CD4-positive, alpha-beta T cell treated with Interleukin-21 for 1 hour (primary cell): Measurements from ENCODE around the gene DUSP5.
"Not testable (repeated sequence)": the region's sequence is repeated elsewhere in the genome, so short reads cannot be mapped to it uniquely, and the experiment has no call there.

Experiments used
- DNase-seq: peaks from one replicate; pipeline ENCODE4 v3.0.0-alpha.2; 2020

DUSP5 gene

DNA sequence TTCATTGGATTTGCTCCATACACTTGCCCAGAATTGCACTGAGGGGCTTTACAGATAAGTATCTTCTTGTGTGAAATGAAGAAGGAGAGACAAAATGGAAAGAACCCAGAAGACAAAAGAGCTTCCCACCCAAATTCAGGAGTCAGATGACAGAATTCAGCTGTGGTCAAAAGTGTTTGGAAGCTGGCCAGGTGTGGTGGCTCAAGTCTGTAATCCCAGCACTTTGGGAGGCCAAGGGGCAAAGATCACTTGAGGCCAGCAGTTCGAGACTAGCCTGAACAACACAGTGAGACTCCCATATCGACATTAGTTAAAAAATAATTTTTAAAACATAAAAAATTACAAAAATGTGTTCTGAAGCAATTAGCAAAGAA is 27.1 kb downstream of the DUSP5 start:
- DNase-seq, result no peak

DNA sequence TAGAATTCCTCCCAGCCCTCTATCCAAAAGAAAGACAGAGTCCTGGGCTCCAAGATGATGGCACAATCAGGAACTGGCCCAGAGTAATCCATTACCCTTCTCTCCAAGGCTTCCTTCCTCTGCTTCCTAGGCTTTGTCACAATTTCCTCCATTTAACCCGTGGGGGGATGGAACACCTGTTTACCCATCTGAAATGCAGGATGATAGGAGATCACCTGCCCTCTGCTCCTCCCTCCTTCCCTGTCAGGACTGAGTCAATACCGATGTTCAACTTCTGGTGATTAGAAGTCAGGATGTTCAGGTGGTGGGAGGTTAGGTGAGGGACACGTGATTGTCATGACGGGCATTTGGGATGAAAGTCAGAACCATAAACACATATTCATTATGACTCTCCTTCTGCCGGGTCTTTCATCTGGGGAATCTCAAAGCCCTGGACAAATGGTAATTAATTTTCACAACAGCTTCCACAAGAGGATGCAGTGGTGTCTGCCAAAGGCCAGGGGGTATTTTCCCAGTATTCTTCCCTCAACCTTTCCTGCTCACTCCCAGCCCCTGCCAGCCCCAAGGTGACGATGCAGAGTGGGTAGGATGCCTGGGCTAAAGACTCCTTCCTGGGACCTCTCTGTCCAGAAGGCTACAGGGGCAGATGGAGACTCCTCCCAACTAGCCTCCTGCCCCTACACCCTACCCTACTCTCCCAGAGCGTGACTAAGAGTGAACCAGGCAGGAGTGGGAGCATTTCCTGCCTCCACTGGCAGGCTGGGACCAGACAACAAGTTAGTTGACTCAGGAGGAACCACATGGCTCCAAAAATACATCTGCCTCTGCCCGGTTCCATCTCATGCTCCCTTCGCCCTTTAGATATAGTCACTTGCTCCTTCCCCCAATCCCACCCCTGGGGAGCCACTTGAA is 27.9 kb downstream of the DUSP5 start:
- no peak for DNase-seq

DNA sequence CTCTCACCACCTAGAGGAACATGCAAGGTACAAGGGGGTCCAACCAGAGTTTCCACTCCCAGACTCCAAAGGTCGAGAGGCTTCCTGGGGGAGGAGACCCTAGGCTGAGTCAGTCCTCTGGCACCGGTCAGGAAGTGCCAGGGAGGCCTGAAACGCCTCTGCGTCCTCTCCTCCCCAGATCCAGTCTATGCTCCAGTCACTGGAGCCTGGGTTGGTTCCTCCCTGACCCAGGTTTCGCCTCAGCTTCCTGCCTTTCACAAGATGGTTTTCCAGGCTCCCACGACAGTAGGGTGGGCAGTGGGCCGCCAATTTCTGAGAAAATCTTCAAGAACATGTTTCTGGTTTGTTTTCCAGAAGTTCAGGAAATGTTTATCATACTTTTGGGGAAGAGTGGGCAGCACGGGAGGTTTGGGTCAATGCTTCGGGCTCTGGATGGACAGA is 30.0 kb downstream of the DUSP5 start:
- no peak for DNase-seq

DNA sequence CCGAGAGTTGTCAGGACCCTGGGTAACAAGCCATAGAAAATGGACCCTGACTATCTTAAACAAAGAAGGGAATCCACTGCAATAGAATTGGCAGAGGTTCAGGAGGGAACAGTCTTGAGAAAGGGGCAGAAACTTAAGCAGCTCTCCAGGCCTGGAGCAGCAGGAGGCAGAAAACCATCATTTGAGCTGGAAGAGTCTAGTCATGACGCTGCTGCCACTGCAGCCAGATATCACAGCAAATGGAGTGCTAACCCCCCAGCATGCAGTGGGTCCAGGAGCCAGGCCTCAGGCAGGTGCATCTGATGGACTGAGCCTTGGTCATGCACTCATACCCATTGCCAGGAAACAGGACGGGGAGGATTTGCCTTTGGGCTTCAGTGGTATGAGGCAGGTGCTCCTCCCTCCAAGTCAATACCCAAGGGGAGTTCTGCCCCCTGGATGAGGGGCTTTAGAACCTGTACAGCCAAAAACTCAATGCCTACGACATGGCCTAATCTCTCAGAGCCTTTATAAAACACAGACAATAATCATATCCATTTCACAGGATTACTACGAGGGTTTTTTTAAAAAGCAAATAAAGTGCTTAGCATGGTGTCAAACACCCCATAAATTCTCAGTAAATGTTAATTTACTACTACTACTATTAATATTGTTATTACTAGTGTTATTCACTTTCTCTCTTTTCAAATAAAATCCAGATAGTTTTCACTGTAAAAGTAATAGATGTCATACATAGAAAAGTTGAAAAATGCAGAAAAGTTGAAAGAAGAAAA is 30.7 kb downstream of the DUSP5 start:
- DNase-seq, result no peak

DNA sequence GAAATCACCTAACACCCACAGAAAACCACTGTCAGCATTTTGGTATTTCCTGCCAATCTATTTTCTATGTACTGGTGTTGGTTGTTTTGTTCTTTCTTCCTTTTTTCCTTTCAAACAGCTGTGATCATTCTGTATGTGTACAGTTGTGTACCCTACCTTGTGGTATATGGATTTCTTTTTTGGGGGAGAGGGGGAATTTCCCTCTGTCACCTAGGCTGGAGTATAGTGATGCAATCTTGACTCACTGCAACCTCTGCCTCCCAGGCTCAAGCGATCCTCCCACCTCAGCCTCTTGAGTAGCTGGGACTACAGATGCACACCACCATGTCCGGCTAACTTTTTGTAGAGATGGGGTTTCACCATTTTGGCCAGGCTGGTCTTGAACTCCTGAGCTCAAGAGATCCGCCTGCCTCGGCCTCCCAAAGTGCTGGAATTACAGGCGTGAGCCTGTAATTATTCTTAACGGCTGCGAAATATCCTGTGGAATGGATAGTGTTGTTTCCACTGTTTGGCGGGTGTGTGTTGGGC is 31.4 kb downstream of the DUSP5 start:
- peak; percentile 48 for DNase-seq

DNA sequence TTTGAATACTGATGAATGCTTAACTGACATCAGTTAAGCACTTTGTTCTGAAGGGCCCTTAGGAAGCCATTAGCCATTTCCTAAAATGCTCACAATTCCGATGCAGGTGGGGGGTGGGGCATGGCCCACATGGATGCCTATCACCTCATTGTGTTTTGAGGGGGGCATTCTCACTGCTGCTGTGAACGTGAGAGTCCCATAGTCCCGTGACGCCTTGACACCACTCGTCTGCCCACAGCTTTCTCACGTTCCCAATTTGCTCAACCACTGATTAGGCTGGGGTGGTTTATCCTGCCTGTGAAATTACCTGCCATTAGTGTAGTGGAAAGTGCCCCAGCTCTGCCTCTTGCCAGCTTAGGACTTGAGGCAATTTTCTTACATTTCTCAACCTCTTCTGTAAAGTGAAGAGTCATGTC is 31.9 kb downstream of the DUSP5 start:
- DNase-seq, result peak; percentile 47

DNA sequence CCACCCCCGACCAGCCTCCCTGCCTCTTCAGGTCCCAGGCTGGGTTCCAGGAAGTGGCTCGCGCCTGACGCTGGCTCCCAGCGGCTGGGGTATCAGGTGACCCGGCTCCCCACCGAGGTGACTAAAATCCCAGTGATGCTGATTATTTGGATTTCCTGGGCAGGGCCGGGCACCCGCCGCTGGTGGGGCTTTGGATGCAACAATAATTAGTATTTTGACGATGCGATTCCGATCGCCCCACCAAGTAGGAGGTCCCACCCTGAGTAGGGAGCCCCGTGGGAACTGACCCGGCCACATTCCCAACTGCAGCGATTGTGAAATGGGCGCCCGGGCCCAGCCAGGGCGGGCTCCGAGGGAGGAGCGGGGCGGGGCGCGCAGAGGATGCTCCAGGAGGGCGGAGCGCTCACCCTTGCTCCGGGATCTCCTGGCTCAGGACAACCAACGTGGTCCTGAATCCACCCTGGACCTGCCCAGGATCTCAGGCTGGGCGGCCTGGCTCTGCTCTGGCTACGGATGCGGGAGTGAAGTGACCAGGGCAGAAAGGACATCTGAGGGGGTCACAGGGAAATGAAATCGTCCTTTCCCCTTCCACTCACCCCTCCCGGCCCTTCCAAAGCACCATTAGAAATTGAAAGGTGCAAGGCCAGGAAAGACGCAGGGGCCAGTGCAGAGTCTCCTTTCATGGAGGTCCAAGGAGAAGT is 32.6 kb downstream of the DUSP5 start:
- DNase-seq, result no peak

DNA sequence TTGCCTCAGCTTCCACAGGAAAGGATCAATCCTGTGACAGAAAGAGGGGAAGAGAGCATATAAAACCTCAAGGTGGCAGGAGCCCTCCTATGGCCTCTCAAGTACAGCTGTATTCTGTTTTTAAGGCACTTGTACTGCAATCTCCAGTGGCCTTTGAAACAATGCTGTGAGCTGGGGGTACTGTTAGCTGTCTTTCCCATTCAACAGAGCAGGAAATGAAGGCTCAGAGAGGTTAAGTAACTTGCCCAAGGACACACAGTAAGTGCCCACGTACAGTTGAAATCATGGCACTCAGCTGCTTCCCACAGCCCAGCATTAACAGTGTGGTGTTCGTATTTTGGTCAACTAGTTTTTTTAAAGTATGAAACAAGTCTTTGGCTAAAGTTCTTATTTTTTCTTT is 34.0 kb downstream of the DUSP5 start:
- no peak for DNase-seq

DNA sequence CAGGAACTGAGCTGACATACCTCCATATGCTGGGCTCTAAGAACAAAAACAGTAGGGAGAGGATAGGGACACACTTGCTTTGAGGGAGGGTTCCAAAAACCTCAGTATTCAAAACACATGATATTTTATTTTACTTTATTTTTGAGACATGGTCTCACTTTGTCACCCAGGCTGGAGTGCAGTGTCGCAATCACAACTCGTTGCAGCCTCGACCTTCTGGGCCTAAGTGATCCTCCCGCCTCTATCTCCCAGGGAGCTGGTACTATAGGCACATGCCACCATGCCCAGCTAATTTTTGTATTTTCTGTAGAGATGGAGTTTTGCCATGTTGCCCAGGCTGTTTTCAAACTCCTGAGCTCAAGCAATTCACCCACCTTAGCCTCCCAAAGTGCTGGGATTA is 34.9 kb downstream of the DUSP5 start:
- not testable (repeated sequence) for DNase-seq

DNA sequence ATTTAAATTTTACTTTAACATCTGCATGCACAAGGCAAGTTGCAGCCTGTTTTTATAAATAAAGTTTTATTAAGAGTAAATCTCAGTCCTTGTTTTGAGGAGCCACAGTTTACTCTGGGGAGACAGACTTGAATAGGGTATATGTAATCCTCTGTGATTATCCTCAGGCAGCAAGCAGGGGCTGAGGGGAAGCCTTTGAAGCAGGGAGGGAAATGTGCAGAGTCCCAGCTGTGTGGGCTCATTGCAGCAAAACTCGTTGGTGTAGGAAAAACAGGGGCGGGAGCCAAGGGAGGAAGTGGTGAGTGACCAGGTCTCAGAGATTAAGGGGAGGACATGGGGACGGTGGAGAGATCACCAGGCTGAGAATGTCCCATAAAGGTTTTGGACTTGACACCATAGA is 35.4 kb downstream of the DUSP5 start:
- no peak for DNase-seq

DNA sequence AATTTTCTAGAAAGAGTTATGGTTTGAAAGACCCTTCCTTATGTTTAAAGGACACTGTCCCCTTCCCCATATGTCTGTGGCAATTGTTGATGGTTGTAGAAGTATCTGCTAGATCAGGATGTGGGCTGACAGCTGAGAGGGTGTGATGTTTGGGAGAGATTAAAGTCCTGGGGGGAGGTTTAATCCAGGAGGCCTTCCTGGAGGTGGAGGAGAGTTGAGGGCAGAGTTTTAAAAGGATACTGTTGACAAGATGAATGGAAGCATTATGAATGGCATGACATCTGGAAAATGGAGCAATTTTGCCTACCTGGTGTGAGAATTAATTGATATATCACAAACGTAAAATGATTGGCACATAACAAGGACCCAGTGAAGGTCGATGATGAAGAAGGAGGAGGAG is 36.9 kb downstream of the DUSP5 start:
- no peak for DNase-seq

DNA sequence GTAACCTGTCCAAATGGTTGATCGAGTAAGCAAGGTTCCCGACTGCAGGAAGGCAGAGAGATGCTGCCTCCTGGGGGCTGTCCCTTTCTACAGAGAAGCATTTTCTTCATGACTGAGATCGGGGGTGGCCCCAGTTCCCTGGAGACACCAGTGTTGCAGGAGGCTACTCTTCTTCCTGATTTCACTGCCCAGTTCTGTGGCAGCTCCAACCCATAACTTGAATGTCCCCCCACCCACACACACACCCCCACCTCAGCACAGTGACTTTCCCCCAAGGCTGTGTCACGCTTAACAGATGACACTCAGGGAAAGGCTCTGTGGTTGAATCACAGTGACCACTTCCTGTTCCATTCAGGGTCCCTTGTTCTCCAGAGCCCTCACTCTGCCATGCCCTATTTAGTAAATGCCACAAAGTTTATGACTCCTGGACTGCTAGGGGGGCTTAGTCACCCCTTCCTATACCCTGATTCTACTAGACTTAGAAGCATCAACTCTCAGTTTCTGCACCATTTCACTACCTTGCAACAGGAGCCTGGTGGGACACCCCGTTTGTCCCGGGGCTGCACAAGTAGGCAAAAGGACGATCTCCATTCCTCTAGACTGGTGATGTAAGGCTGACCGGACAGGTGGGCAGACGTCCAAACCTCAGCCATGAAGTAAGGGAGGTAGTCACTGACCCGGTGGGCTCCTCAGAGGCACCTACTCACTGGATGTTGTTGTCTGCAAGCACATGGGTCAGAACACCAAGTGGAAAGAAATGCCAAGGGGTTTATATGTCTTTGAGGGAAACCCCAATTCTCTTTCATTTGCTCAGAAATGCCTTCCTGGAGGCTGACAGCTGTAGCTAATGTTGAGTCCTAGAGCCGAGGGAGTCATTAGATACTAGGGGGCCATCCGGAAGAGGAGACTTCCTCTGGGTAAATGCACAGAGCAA is 38.5 kb downstream of the DUSP5 start:
- peak; percentile 61 for DNase-seq

DNA sequence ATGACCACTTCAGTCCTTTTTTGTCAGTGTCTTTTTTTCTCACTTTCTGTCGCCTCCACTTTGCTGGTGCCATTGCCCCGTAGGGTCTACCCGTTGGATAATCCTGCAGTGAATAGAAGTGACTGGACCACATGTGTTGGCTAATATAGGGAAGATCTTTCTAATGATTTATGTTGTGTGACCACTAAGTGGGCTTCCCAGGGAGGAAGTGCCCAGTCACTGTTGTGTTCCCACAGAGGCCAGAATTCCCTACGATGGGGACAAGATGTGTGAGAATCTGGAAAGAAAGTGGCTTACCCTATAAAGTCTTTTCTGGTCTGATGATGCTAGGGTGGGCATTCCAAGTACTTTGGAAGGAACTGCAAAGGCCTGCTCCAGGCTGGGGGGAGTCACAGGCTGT is 41.4 kb downstream of the DUSP5 start:
- no peak for DNase-seq

DNA sequence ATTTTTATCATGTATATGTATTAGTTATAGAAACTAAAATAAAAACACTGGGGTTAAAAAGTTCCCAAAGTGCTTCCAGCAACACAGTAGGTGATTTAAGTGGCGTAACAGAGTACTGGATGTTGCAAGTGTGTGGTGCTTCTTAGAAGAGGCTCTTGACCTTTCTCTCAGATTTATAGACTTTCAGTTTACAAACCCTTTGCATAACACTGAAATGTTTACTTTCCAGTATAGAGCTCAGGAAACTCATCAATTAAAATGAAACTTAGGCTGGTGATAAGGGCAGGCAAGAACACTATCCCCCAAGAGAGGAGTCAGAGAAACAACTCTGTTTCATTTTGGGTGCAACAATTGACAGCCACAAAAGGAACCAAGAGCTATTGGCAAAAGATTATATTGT is 42.3 kb downstream of the DUSP5 start:
- no peak for DNase-seq

DNA sequence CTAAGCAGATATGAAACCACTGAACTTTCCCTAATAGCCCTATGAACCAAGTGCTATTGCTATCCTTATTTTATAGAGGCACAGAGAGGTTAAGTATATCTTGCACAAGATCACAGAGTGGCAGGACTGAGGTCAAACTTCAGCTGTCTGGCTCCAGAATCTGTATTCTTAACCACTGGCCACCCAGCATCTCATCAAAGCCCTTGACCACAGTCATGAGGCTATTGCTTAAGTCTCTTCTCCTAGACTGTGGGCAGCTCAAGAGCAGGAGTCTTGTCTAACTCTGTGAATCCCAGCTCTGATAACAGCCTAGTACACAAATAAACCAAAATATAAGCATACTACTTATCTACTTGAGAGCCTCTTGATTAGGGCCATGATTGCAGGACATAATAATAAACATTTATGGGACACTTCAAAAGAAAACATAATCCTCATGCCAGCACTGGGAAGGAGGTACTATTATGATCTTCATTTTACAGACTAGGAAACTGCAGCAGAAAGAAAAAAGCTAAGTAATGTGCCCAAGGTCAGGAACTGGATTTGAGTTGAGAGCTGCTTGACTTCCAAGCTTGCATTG is 47.3 kb downstream of the DUSP5 start:
- no peak for DNase-seq

DNA sequence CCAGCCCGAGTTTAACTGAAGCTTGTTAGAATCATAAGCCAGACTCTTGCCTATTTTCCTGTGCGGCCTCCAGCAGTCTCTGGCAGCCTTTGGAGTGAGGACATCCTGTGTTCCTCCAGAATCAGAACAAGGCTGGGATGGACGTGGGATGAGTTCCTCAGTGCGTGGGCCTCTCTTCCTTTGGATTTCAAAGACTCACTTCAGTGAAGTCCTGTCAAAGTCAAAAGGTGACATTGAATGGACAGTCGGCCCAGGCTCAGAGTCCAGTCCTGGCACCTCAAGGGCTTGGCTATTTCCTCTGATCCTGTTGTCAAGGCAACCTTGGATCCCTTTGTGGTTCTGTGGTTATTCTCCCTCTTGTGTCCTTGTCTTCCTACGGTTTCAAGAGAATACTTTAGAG is 48.4 kb downstream of the DUSP5 start:
- DNase-seq, result no peak

DNA sequence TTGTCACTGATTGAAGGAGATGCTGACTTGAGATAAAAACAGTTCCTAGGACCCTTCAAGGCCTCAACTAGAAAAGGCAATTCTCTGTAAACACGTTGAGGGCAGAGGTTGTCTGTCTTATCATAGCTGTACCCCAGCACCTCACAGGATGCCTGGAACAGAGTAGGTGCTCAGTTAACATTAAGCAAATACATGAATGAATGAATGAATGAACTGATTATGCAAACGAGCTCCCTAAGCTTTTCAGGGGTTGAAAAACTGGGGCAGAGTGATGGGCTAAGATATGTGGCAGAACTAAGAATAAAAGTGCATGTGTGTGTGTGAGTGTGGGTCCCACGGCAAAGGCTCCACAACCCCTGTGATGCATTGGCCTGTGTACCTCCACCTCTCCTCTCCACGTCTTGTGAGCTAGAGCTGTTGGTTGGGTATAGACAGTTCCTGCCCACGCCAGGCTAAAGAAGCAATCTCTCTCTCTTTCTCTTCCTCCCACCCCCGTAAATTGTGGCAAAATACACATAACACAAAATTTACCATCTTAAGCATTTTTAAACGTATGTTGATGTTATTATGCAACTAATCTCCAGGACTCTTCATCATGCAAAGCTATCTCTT is 48.9 kb downstream of the DUSP5 start:
- DNase-seq, result no peak

DNA sequence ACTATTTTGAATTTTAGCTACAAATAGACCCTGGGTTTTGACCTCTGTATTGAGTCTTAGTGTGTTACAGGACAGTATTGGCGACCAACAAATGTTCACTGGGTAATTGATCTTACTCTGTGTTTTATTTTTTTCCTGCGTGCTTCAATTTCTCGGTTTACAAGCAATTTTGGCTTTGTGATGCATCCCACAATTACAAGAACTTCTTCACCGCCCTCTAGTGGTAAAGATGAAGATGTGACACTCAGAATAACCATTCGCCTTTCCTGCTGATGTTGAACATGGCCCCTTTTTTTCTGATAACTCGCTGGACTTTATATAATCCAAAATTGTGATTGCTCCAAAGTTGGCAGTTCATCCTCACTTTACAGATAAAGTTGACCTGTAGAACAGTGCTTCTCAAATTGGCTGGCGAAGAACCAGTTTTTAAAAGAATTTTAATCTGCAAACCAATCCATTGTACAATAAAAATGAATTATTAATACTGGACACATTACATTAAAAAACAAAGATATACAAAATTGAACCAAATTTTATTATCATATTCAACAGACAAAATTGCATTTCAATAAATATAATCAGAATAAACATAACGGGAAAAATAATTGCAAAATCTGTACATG is 49.5 kb downstream of the DUSP5 start:
- DNase-seq, result peak; percentile 78

DNA sequence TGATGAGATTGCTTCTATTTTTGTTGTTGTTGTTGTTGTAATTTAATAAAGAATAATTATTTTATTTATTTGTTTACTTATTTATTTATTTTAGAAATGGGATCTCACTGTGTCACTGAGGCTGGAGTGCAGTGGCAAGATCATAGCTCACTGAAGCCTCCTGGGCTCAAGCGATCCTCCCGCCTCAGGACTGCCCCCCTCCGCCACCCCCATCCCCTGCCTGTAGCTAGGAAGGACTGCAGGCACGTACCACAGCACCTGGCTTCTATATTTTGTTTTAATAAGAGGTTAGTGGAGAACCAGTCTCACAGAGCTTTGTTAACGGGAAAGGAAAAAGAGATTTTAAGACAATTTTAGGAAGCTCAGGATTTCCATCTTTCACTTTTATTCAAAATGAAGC is 50.3 kb downstream of the DUSP5 start:
- no peak for DNase-seq

DNA sequence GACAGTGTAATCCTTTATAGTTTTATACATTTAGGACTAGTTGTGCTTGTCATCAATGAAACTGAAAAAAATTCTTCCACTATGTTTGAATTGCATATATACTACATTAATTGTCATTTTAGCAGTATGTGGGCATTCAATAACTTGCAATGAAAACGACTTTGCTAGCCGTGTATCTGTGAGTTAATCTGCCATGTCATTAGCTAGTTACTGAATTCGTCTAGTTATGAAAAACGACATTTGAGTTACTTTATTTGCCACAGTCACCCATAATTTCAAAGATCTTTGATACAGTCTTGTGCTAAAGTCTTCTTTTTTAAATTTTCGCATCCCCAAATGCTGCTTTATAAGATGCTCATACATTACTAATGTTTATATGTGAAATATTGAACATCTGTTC is 51.5 kb downstream of the DUSP5 start:
- DNase-seq, result no peak

DNA sequence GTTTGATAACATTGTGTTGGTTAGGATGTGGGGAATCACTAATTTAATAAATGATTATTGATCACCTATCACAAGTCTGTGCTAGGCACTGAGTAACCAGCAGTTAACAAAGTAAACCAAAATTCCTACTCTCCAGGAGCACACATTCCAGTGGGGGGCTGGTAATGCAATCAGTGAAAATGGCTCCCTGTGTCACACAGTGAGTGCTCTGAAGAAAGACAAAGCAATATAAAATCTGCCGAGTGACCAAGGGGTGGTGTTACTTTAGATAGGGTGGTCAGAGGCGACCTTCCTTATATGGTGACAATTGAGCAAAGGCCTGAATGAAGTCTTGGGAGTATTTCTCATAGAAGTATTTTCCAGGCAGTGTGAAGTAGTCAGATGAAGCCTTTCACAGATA is 56.2 kb downstream of the DUSP5 start:
- no peak for DNase-seq
